GM20431 (cell line): ENCODE results near the gene NT5M.
"Not testable (repeated sequence)": the region's sequence is repeated elsewhere in the genome, so short reads cannot be mapped to it uniquely, and the experiment has no call there.

Experiments used
- in situ Hi-C: fragments of 300-500 bp; cut with MseI, MboI; formaldehyde crosslinking; loops from one replicate; pipeline ENCODE4 v1.15.0; 2020; ENCODE audit warnings: low sequenced_read_pairs; ENCODE audit not compliant: unreplicated experiment

The NT5M gene

GRCh38 chr17:17303010-17303846 is at the start of gene NT5M:
Gene NT5M, plus strand, starts transcription at chr17:17303373. Its CDS starts 178 bp downstream, at chr17:17303551.
- in situ Hi-C loops, result loop anchor here (25.0 kb wide), 1 partner anchor 266 kb away; the partner anchor contains the start of gene MPRIP

- in situ Hi-C loops, result loop anchor here (25.0 kb wide), 1 partner anchor 91 kb away; no protein-coding TSS in a partner anchor
Observed at GRCh38 chr17:17253406-17253805, 49.8 kb upstream of the NT5M start.

- in situ Hi-C loops, result loop anchor here (25.0 kb wide), 1 partner anchor 92 kb away; no protein-coding TSS in a partner anchor
Observed at GRCh38 chr17:17254036-17254435, 49.1 kb upstream of the NT5M start.

- in situ Hi-C loops, result loop anchor here (25.0 kb wide), 1 partner anchor 93 kb away; no protein-coding TSS in a partner anchor
Observed at GRCh38 chr17:17255689-17256088, 47.5 kb upstream of the NT5M start.

GRCh38 chr17:17256316-17256715 is 46.9 kb upstream of the NT5M start:
- in situ Hi-C loops, result loop anchor here (25.0 kb wide), 1 partner anchor 94 kb away; no protein-coding TSS in a partner anchor

GRCh38 chr17:17258011-17258410 is 45.2 kb upstream of the NT5M start:
- in situ Hi-C loops, result loop anchor here (25.0 kb wide), 1 partner anchor 96 kb away; no protein-coding TSS in a partner anchor

GRCh38 chr17:17258998-17259397 is 44.2 kb upstream of the NT5M start:
- in situ Hi-C loops, result loop anchor here (25.0 kb wide), 1 partner anchor 97 kb away; no protein-coding TSS in a partner anchor

- in situ Hi-C loops, result loop anchor here (25.0 kb wide), 1 partner anchor 102 kb away; no protein-coding TSS in a partner anchor
Observed at GRCh38 chr17:17264430-17264829, 38.7 kb upstream of the NT5M start.

GRCh38 chr17:17269926-17270773 is 33.0 kb upstream of the NT5M start:
- in situ Hi-C loops, result loop anchor here (25.0 kb wide), 1 partner anchor 108 kb away; no protein-coding TSS in a partner anchor

- in situ Hi-C loops, result no loop called here
Observed at GRCh38 chr17:17275971-17276370, 27.2 kb upstream of the NT5M start.

GRCh38 chr17:17277431-17277830 is 25.7 kb upstream of the NT5M start:
- in situ Hi-C loops, result not testable (repeated sequence)

- in situ Hi-C loops, result no loop called here
Observed at GRCh38 chr17:17279316-17279715, 23.9 kb upstream of the NT5M start.

- in situ Hi-C loops, result no loop called here
Observed at GRCh38 chr17:17280613-17281549, 22.3 kb upstream of the NT5M start, which contains the start of gene COPS3. Gene COPS3, minus strand, starts transcription at chr17:17281246. Its CDS starts 60 bp downstream, at chr17:17281186.

- in situ Hi-C loops, result no loop called here
Observed at GRCh38 chr17:17285951-17286350, 17.2 kb upstream of the NT5M start.

- in situ Hi-C loops, result no loop called here
Observed at GRCh38 chr17:17289086-17289485, 14.1 kb upstream of the NT5M start.

GRCh38 chr17:17289701-17290100 is 13.5 kb upstream of the NT5M start:
- in situ Hi-C loops, result no loop called here

GRCh38 chr17:17295141-17295540 is 8.0 kb upstream of the NT5M start:
- in situ Hi-C loops, result no loop called here

GRCh38 chr17:17297217-17297616 is 6.0 kb upstream of the NT5M start:
- in situ Hi-C loops, result no loop called here

GRCh38 chr17:17298108-17298507 is 5.1 kb upstream of the NT5M start:
- in situ Hi-C loops, result no loop called here
